GM19099 (cell line): ENCODE data around the gene SERPINH1.

Experiments
- POLR2A ChIP-seq: IDR thresholded peaks from 3 replicates; pipeline ENCODE4 v1.6.1; 2011; ENCODE audit warnings: low read depth; ENCODE audit not compliant: insufficient read length; ENCODE audit errors: extremely low read depth

Gene SERPINH1

GRCh38 chr11:75558939-75559843, 2.9 kb upstream of the SERPINH1 start:
- no peak for TF ChIP-seq POLR2A

GRCh38 chr11:75560644-75561043, 1.4 kb upstream of the SERPINH1 start:
- TF ChIP-seq POLR2A: no peak

GRCh38 chr11:75561426-75562047, 516 bp upstream of the SERPINH1 start:
- TF ChIP-seq POLR2A: no peak

GRCh38 chr11:75562836-75563484, 907 bp downstream of the SERPINH1 start:
- no peak for TF ChIP-seq POLR2A

- no peak for TF ChIP-seq POLR2A
Observed at GRCh38 chr11:75563501-75563977, 1.5 kb downstream of the SERPINH1 start.

- TF ChIP-seq POLR2A: no peak
Observed at GRCh38 chr11:75563978-75564552, 2.0 kb downstream of the SERPINH1 start.

GRCh38 chr11:75565221-75565814, 3.3 kb downstream of the SERPINH1 start:
- no peak for TF ChIP-seq POLR2A

- no peak for TF ChIP-seq POLR2A
Observed at GRCh38 chr11:75565916-75566762, 4.1 kb downstream of the SERPINH1 start.

GRCh38 chr11:75566763-75567279, 4.8 kb downstream of the SERPINH1 start:
- no peak for TF ChIP-seq POLR2A

GRCh38 chr11:75567971-75568370, 5.9 kb downstream of the SERPINH1 start:
- TF ChIP-seq POLR2A: no peak

- TF ChIP-seq POLR2A: no peak
Observed at GRCh38 chr11:75568616-75569219, 6.7 kb downstream of the SERPINH1 start.

GRCh38 chr11:75570559-75571139, 8.6 kb downstream of the SERPINH1 start:
- no peak for TF ChIP-seq POLR2A

GRCh38 chr11:75571625-75572024, 9.6 kb downstream of the SERPINH1 start:
- TF ChIP-seq POLR2A: no peak

- TF ChIP-seq POLR2A: no peak
Observed at GRCh38 chr11:75572744-75573143, 10.7 kb downstream of the SERPINH1 start.
